H1 (cell line): Measurements from ENCODE around the gene MKLN1. TPM values are rescaled to one million over a fixed set of nuclear protein-coding genes. Genes with fewer than 3 reads are reported as not detected.

Source experiments
- BCL11A ChIP-seq, 2 experiments: IDR thresholded peaks; one replicate each; pipeline ENCODE4 v1.6.1; 2011; ENCODE audit warnings: low read depth in 2 of 2, low read length in 2 of 2, mild to moderate bottlenecking in 2 of 2
- NANOG ChIP-seq: IDR thresholded peaks from 2 replicates; pipeline ENCODE4 v1.6.1; 2011; ENCODE audit warnings: low read length, low read depth, mild to moderate bottlenecking, inconsistent platforms; ENCODE audit not compliant: insufficient read depth, poor library complexity, severe bottlenecking
- POU5F1 ChIP-seq: IDR thresholded peaks from 2 replicates; pipeline ENCODE4 v1.6.1; 2011; ENCODE audit warnings: low read depth, mild to moderate bottlenecking, low read length, moderate library complexity
- RBBP5 ChIP-seq: IDR thresholded peaks from 2 replicates; pipeline ENCODE4 v1.7.1; 2012; ENCODE audit warnings: low read depth, mild to moderate bottlenecking, inconsistent platforms, low read length, moderate library complexity, borderline replicate concordance
- RXRA ChIP-seq: IDR thresholded peaks from 2 replicates; pipeline ENCODE4 v1.6.1; 2011; ENCODE audit warnings: low read depth, mild to moderate bottlenecking, low read length, moderate library complexity; ENCODE audit not compliant: insufficient read depth
- SAP30 ChIP-seq: fragments of 300-600 bp; sonication (generic); IDR thresholded peaks from 2 replicates; pipeline ENCODE4 v1.7.1; 2012; ENCODE audit warnings: low read length, moderate library complexity, mild to moderate bottlenecking, inconsistent platforms; ENCODE audit not compliant: insufficient read depth, insufficient replicate concordance
- SP4 ChIP-seq: IDR thresholded peaks from 2 replicates; pipeline ENCODE4 v1.6.1; 2012; ENCODE audit warnings: low read length, inconsistent platforms
- TAF1 ChIP-seq: IDR thresholded peaks from 2 replicates; pipeline ENCODE4 v1.6.1; 2011; ENCODE audit warnings: mild to moderate bottlenecking, low read depth, low read length
- TEAD4 ChIP-seq: IDR thresholded peaks from 2 replicates; pipeline ENCODE4 v1.6.1; 2012; ENCODE audit warnings: low read depth, low read length, inconsistent platforms, mixed read lengths
- ZNF274 ChIP-seq: IDR thresholded peaks from 2 replicates; pipeline ENCODE4 v1.7.0; 2012; ENCODE audit warnings: low read length, borderline replicate concordance; ENCODE audit errors: extremely low read depth
- polyA plus RNA-seq, 7 experiments: library from polyadenylated mRNA; depleted of rRNA in 3 of 7; stranded (reverse) in 5 of 7; unstranded in 2 of 7; fragments of >200 nt in 5 of 7; fragments of 200-250 nt in 2 of 7; gene quantifications; 1 replicate in 5 of 7; 2 replicates in 1 of 7; 4 replicates in 1 of 7; pipeline versions ENCODE4 v1.2.1 to v1.2.3, GENCODE V29; 2011 to 2013; ENCODE audit warnings: missing spikeins in 2 of 7, mixed read lengths in 2 of 7
- total RNA-seq: library from RNA; stranded (reverse); fragmentation: NEBNext Ultra II Directional; extraction: Animal tissue kit (Norgen Biotek cat#: 25700); gene quantifications from 2 replicates; pipeline ENCODE4 v1.2.1, GENCODE V29; 2021

The MKLN1 gene
- total and polyA plus RNA-seq, 2 of the 8 experiments (the other 6 are each of a cell fraction or from before 2014, with no cell fraction given), result 22.3 to 50.9 TPM

GRCh38 chr7:131412031-131412430 is 84.4 kb downstream of the MKLN1 start (continued):
- TF ChIP-seq RBBP5, result no peak
- no peak for TF ChIP-seq BCL11A (IDR thresholded peaks at IDR 0.05; ENCODE audit: low read depth in 2 of 2, low read length in 2 of 2)
- TF ChIP-seq SAP30, result no peak
- no peak for TF ChIP-seq POU5F1
- no peak for TF ChIP-seq NANOG
- TF ChIP-seq SP4, result no peak
- no peak for TF ChIP-seq TAF1
- TF ChIP-seq TEAD4, result no peak
- no peak for TF ChIP-seq ZNF274
- TF ChIP-seq RXRA, result no peak
